WTC11 (cell line): ENCODE measurements around the gene PRSS16.

Experiments used
- FOXJ3 ChIP-seq: sonication (generic); formaldehyde crosslinking; IDR thresholded peaks from 2 replicates; pipeline ENCODE4 v1.9.0; 2021; ENCODE audit warnings: missing genetic modification reagents, mild to moderate bottlenecking, borderline replicate concordance
- FOXP4 ChIP-seq: sonication (generic); formaldehyde crosslinking; IDR thresholded peaks from 2 replicates; pipeline ENCODE4 v1.8.0; 2022; ENCODE audit warnings: mild to moderate bottlenecking, missing genetic modification reagents
- MYBL2 ChIP-seq: sonication (generic); formaldehyde crosslinking; IDR thresholded peaks from 2 replicates; pipeline ENCODE4 v1.8.1; 2023; ENCODE audit warnings: mild to moderate bottlenecking, moderate library complexity, missing genetic modification reagents
- NR1H2 ChIP-seq: sonication (generic); formaldehyde crosslinking; IDR thresholded peaks from 2 replicates; pipeline ENCODE4 v1.9.0; 2021; ENCODE audit warnings: mild to moderate bottlenecking, moderate library complexity, missing genetic modification reagents
- NR2C2 ChIP-seq: sonication (generic); formaldehyde crosslinking; IDR thresholded peaks from 2 replicates; pipeline ENCODE4 v1.8.0; 2022; ENCODE audit warnings: mild to moderate bottlenecking, missing genetic modification reagents
- USF2 ChIP-seq: sonication (generic); formaldehyde crosslinking; IDR thresholded peaks from 2 replicates; pipeline ENCODE4 v1.8.1; 2023; ENCODE audit warnings: mild to moderate bottlenecking, missing genetic modification reagents, moderate library complexity
- ZNF317 ChIP-seq: sonication (generic); formaldehyde crosslinking; IDR thresholded peaks from 2 replicates; pipeline ENCODE4 v1.8.1; 2023; ENCODE audit warnings: low read depth, mild to moderate bottlenecking, moderate library complexity, missing genetic modification reagents, borderline replicate concordance
- TF ChIP-seq, protein P1 (sequence below): fragments of 200-600 bp; IDR thresholded peaks from 2 replicates; pipeline ENCODE4 v1.8.0; 2022; ENCODE audit warnings: antibody characterized with exemption
- TF ChIP-seq, protein P2 (sequence below): fragments of 250-450 bp; sonication (Bioruptor Pico); IDR thresholded peaks from 2 replicates; pipeline ENCODE4 v1.9.0; 2021; ENCODE audit warnings: mild to moderate bottlenecking
- TF ChIP-seq, protein P3 (sequence below): sonication (generic); formaldehyde crosslinking; IDR thresholded peaks from 2 replicates; pipeline ENCODE4 v1.8.0; 2022; ENCODE audit warnings: mild to moderate bottlenecking, missing genetic modification reagents

GRCh38 chr6:27296106-27296783 lies 48.7 kb downstream of the PRSS16 start:
- TF ChIP-seq, protein P1, sequence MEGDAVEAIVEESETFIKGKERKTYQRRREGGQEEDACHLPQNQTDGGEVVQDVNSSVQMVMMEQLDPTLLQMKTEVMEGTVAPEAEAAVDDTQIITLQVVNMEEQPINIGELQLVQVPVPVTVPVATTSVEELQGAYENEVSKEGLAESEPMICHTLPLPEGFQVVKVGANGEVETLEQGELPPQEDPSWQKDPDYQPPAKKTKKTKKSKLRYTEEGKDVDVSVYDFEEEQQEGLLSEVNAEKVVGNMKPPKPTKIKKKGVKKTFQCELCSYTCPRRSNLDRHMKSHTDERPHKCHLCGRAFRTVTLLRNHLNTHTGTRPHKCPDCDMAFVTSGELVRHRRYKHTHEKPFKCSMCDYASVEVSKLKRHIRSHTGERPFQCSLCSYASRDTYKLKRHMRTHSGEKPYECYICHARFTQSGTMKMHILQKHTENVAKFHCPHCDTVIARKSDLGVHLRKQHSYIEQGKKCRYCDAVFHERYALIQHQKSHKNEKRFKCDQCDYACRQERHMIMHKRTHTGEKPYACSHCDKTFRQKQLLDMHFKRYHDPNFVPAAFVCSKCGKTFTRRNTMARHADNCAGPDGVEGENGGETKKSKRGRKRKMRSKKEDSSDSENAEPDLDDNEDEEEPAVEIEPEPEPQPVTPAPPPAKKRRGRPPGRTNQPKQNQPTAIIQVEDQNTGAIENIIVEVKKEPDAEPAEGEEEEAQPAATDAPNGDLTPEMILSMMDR: no peak
- TF ChIP-seq NR2C2 (CRISPR knock-in tag): no peak
- TF ChIP-seq, protein P2, sequence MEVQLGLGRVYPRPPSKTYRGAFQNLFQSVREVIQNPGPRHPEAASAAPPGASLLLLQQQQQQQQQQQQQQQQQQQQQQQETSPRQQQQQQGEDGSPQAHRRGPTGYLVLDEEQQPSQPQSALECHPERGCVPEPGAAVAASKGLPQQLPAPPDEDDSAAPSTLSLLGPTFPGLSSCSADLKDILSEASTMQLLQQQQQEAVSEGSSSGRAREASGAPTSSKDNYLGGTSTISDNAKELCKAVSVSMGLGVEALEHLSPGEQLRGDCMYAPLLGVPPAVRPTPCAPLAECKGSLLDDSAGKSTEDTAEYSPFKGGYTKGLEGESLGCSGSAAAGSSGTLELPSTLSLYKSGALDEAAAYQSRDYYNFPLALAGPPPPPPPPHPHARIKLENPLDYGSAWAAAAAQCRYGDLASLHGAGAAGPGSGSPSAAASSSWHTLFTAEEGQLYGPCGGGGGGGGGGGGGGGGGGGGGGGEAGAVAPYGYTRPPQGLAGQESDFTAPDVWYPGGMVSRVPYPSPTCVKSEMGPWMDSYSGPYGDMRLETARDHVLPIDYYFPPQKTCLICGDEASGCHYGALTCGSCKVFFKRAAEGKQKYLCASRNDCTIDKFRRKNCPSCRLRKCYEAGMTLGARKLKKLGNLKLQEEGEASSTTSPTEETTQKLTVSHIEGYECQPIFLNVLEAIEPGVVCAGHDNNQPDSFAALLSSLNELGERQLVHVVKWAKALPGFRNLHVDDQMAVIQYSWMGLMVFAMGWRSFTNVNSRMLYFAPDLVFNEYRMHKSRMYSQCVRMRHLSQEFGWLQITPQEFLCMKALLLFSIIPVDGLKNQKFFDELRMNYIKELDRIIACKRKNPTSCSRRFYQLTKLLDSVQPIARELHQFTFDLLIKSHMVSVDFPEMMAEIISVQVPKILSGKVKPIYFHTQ (CRISPR knock-in tag): no peak
- no peak for TF ChIP-seq MYBL2 (CRISPR knock-in tag)
- no peak for TF ChIP-seq USF2 (CRISPR knock-in tag)
- no peak for TF ChIP-seq FOXP4 (CRISPR knock-in tag)
- TF ChIP-seq, protein P3, sequence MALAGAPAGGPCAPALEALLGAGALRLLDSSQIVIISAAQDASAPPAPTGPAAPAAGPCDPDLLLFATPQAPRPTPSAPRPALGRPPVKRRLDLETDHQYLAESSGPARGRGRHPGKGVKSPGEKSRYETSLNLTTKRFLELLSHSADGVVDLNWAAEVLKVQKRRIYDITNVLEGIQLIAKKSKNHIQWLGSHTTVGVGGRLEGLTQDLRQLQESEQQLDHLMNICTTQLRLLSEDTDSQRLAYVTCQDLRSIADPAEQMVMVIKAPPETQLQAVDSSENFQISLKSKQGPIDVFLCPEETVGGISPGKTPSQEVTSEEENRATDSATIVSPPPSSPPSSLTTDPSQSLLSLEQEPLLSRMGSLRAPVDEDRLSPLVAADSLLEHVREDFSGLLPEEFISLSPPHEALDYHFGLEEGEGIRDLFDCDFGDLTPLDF (CRISPR knock-in tag): no peak
- TF ChIP-seq ZNF317 (CRISPR knock-in tag): no peak
- TF ChIP-seq FOXJ3: no peak
- no peak for TF ChIP-seq NR1H2 (CRISPR knock-in tag)
